WTC11 (cell line): ENCODE results near the gene DNAJC3. TPM values are rescaled to one million over a fixed set of nuclear protein-coding genes. Genes with fewer than 3 reads are reported as not detected.

Experiments
- FOXP1 ChIP-seq: sonication (generic); formaldehyde crosslinking; IDR thresholded peaks from 2 replicates; pipeline ENCODE4 v1.8.0; 2022; ENCODE audit warnings: missing genetic modification reagents, mild to moderate bottlenecking, moderate library complexity, borderline replicate concordance
- GABPB1 ChIP-seq: sonication (generic); formaldehyde crosslinking; IDR thresholded peaks from 2 replicates; pipeline ENCODE4 v1.8.1; 2023; ENCODE audit warnings: mild to moderate bottlenecking, missing genetic modification reagents
- GTF2I ChIP-seq: fragments of 250-450 bp; sonication (Bioruptor Pico); conservative IDR thresholded peaks from 2 replicates; pipeline ENCODE4 v1.4.0; 2021; ENCODE audit warnings: mild to moderate bottlenecking
- HMGA2 ChIP-seq: fragments of 250-450 bp; sonication (Bioruptor Pico); IDR thresholded peaks from 2 replicates; pipeline ENCODE4 v1.4.0; 2021; ENCODE audit warnings: mild to moderate bottlenecking, moderate library complexity
- IRF2 ChIP-seq: sonication (generic); formaldehyde crosslinking; IDR thresholded peaks from 2 replicates; pipeline ENCODE4 v1.8.0; 2022; ENCODE audit warnings: low read depth, missing genetic modification reagents, borderline replicate concordance
- KAT7 ChIP-seq: sonication (generic); formaldehyde crosslinking; IDR thresholded peaks from 2 replicates; pipeline ENCODE4 v1.8.1; 2023; ENCODE audit warnings: missing genetic modification reagents, mild to moderate bottlenecking, borderline replicate concordance
- MYBL2 ChIP-seq: sonication (generic); formaldehyde crosslinking; IDR thresholded peaks from 2 replicates; pipeline ENCODE4 v1.8.1; 2023; ENCODE audit warnings: mild to moderate bottlenecking, moderate library complexity, missing genetic modification reagents
- OVOL2 ChIP-seq: fragments of 250-450 bp; sonication (Bioruptor Pico); IDR thresholded peaks from 2 replicates; pipeline ENCODE4 v1.9.0; 2021; ENCODE audit warnings: mild to moderate bottlenecking, borderline replicate concordance
- RORB ChIP-seq: fragments of 250-450 bp; sonication (Bioruptor Pico); IDR thresholded peaks from 2 replicates; pipeline ENCODE4 v1.9.0; 2021; ENCODE audit warnings: mild to moderate bottlenecking
- SMAD4 ChIP-seq: sonication (generic); formaldehyde crosslinking; IDR thresholded peaks from 2 replicates; pipeline ENCODE4 v1.8.0; 2022; ENCODE audit warnings: mild to moderate bottlenecking, missing genetic modification reagents
- SOX15 ChIP-seq: fragments of 250-450 bp; sonication (Bioruptor Pico); IDR thresholded peaks from 2 replicates; pipeline ENCODE4 v1.9.0; 2021; ENCODE audit warnings: mild to moderate bottlenecking
- TEAD4 ChIP-seq: sonication (generic); formaldehyde crosslinking; IDR thresholded peaks from 2 replicates; pipeline ENCODE4 v1.8.0; 2022; ENCODE audit warnings: mild to moderate bottlenecking, missing genetic modification reagents
- TP53 ChIP-seq: sonication (generic); formaldehyde crosslinking; IDR thresholded peaks from 2 replicates; pipeline ENCODE4 v1.8.1; 2023; ENCODE audit warnings: mild to moderate bottlenecking, missing genetic modification reagents
- ZNF121 ChIP-seq: sonication (generic); formaldehyde crosslinking; IDR thresholded peaks from 2 replicates; pipeline ENCODE4 v1.8.0; 2023; ENCODE audit warnings: missing genetic modification reagents
- ZNF219 ChIP-seq: sonication (generic); formaldehyde crosslinking; IDR thresholded peaks from 2 replicates; pipeline ENCODE4 v1.8.0; 2023; ENCODE audit warnings: missing genetic modification reagents, mild to moderate bottlenecking, borderline replicate concordance
- ZNF232 ChIP-seq: sonication (generic); formaldehyde crosslinking; IDR thresholded peaks from 2 replicates; pipeline ENCODE4 v1.8.0; 2022; ENCODE audit warnings: mild to moderate bottlenecking, missing genetic modification reagents
- ZNF423 ChIP-seq: fragments of 250-450 bp; sonication (Bioruptor Pico); IDR thresholded peaks from 2 replicates; pipeline ENCODE4 v2.1.2; 2022; ENCODE audit warnings: mild to moderate bottlenecking, moderate library complexity
- ZNF671 ChIP-seq: fragments of 250-450 bp; sonication (Bioruptor Pico); IDR thresholded peaks from 2 replicates; pipeline ENCODE4 v1.8.0; 2021; ENCODE audit warnings: mild to moderate bottlenecking
- total RNA-seq: library from RNA; stranded (reverse); gene quantifications from 3 replicates; pipeline ENCODE4 v1.2.3, GENCODE V29; 2021
- TF ChIP-seq, protein P1 (sequence below): sonication (generic); formaldehyde crosslinking; IDR thresholded peaks from 2 replicates; pipeline ENCODE4 v1.8.1; 2023; ENCODE audit warnings: mild to moderate bottlenecking, missing genetic modification reagents
- TF ChIP-seq, protein P2 (sequence below): sonication (generic); formaldehyde crosslinking; IDR thresholded peaks from 2 replicates; pipeline ENCODE4 v1.8.0; 2022; ENCODE audit warnings: mild to moderate bottlenecking, missing genetic modification reagents
- TF ChIP-seq, protein P3 (sequence below): fragments of 250-450 bp; sonication (Bioruptor Pico); conservative IDR thresholded peaks from 2 replicates; pipeline ENCODE4 v1.9.0; 2021; ENCODE audit warnings: mild to moderate bottlenecking
- TF ChIP-seq, protein P4 (sequence below): sonication (generic); formaldehyde crosslinking; IDR thresholded peaks from 2 replicates; pipeline ENCODE4 v1.8.1; 2022; ENCODE audit warnings: mild to moderate bottlenecking, missing genetic modification reagents, moderate library complexity, borderline replicate concordance

DNAJC3 gene
- total RNA-seq, 1 experiment from 2014 or later: 20.0 TPM

DNA sequence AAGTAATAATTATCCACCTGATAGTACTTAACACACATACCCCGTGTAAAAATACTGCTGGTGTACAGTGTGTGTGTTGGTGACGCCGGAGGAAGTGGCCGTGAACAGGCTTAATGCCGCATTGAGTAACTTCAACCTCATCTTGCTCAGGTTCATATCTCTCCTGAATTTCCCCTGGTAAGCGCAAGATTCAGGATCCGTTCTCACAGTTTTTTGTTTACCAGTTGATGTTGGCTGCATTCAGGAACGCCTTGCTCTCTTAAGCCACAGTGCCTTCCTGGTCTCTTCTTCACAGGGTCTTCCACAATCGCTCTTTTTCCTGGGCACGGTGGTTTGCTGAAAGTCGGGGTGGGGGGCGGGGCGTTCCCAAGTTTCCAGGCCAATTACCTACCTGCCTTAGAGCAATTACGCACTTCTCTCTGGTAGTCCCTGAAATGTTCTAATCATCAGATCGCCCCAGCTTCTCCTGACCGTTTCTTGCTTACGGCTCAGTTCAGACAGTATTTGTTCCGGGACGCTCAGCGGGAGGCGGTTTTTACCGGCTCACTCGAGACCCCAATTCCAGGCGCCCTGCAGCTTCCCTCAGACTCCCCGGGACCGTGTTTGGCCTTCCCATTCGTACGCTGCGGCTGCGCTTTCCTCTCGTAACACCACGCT lies 706 bp upstream of the DNAJC3 start (continued):
- no peak for TF ChIP-seq FOXP1 (CRISPR knock-in tag)
- no peak for TF ChIP-seq ZNF121 (CRISPR knock-in tag)
- TF ChIP-seq, protein P1, sequence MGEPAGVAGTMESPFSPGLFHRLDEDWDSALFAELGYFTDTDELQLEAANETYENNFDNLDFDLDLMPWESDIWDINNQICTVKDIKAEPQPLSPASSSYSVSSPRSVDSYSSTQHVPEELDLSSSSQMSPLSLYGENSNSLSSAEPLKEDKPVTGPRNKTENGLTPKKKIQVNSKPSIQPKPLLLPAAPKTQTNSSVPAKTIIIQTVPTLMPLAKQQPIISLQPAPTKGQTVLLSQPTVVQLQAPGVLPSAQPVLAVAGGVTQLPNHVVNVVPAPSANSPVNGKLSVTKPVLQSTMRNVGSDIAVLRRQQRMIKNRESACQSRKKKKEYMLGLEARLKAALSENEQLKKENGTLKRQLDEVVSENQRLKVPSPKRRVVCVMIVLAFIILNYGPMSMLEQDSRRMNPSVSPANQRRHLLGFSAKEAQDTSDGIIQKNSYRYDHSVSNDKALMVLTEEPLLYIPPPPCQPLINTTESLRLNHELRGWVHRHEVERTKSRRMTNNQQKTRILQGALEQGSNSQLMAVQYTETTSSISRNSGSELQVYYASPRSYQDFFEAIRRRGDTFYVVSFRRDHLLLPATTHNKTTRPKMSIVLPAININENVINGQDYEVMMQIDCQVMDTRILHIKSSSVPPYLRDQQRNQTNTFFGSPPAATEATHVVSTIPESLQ (CRISPR knock-in tag): no peak
- TF ChIP-seq SOX15: no peak
- TF ChIP-seq ZNF423 (CRISPR knock-in tag): no peak; the same call in 1 of the 2 replicates
- TF ChIP-seq, protein P2, sequence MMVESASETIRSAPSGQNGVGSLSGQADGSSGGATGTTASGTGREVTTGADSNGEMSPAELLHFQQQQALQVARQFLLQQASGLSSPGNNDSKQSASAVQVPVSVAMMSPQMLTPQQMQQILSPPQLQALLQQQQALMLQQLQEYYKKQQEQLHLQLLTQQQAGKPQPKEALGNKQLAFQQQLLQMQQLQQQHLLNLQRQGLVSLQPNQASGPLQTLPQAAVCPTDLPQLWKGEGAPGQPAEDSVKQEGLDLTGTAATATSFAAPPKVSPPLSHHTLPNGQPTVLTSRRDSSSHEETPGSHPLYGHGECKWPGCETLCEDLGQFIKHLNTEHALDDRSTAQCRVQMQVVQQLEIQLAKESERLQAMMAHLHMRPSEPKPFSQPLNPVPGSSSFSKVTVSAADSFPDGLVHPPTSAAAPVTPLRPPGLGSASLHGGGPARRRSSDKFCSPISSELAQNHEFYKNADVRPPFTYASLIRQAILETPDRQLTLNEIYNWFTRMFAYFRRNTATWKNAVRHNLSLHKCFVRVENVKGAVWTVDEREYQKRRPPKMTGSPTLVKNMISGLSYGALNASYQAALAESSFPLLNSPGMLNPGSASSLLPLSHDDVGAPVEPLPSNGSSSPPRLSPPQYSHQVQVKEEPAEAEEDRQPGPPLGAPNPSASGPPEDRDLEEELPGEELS (CRISPR knock-in tag): no peak
- no peak for TF ChIP-seq MYBL2 (CRISPR knock-in tag)
- TF ChIP-seq ZNF671: no peak
- TF ChIP-seq, protein P3, sequence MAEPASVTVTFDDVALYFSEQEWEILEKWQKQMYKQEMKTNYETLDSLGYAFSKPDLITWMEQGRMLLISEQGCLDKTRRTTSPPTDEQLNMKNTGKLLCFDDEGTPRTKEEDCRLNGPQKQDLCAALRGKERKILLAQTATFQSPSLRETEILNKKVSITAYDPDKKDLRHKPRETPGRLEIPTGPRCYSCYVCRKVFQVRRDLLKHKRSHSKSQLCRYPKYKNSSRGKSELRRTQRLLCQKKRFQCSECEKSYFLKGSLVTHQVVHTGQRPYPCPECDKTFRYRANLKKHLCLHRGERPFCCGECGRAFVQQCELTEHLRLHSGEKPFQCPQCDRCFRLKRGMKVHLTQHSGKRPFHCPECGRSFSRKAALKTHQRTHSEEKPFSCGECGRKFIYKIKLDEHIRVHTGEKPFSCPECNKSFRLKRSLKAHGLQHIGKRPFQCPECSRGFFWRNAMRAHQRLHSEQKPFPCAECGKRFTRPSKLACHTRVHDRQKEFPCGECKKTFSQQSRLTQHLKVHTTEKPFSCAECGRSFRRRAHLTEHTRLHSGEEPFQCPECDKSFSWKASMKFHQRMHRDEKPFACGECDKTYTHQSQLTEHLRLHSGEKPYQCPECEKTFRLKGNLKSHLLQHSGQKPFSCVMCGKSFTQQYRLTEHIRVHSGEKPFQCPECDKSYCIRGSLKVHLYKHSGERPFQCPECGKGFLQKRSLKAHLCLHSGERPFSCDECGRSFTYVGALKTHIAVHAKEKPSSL: no peak
- 0 out of 2 replicates have a peak, but pooled peaks have one; percentile 15 for TF ChIP-seq SMAD4 (CRISPR knock-in tag)
- TF ChIP-seq GTF2I (CRISPR knock-in tag): no peak
- no peak for TF ChIP-seq IRF2 (CRISPR knock-in tag)
- no peak for TF ChIP-seq OVOL2 (CRISPR knock-in tag)
- no peak for TF ChIP-seq RORB (CRISPR knock-in tag)
- TF ChIP-seq HMGA2 (CRISPR knock-in tag): no peak
- TF ChIP-seq ZNF232: no peak
- TF ChIP-seq TP53: no peak
- TF ChIP-seq KAT7 (CRISPR knock-in tag): no peak
- TF ChIP-seq, protein P4, sequence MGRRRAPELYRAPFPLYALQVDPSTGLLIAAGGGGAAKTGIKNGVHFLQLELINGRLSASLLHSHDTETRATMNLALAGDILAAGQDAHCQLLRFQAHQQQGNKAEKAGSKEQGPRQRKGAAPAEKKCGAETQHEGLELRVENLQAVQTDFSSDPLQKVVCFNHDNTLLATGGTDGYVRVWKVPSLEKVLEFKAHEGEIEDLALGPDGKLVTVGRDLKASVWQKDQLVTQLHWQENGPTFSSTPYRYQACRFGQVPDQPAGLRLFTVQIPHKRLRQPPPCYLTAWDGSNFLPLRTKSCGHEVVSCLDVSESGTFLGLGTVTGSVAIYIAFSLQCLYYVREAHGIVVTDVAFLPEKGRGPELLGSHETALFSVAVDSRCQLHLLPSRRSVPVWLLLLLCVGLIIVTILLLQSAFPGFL (CRISPR knock-in tag): no peak
- 0 out of 2 replicates have a peak, but pooled peaks have one; percentile 32 for TF ChIP-seq ZNF219 (CRISPR knock-in tag)
- TF ChIP-seq GABPB1 (CRISPR knock-in tag): peak; percentile 25; the same call in 1 of the 2 replicates
- TF ChIP-seq TEAD4 (CRISPR knock-in tag): peak; percentile 74
